GM08714 (cell line): ENCODE measurements around the gene SLC6A7.

Source experiments
- H3K4me3 ChIP-seq: fragments of 200-500 bp; sonication (Bioruptor generic); 2 replicates; pipeline ENCODE4 v1.5.1; 2014; ENCODE audit warnings: mild to moderate bottlenecking, low read length, inconsistent platforms
- ZNF274 ChIP-seq: IDR thresholded peaks from 2 replicates; pipeline ENCODE4 v1.6.1; 2012; ENCODE audit warnings: mild to moderate bottlenecking, low read depth, low read length

The SLC6A7 gene

DNA sequence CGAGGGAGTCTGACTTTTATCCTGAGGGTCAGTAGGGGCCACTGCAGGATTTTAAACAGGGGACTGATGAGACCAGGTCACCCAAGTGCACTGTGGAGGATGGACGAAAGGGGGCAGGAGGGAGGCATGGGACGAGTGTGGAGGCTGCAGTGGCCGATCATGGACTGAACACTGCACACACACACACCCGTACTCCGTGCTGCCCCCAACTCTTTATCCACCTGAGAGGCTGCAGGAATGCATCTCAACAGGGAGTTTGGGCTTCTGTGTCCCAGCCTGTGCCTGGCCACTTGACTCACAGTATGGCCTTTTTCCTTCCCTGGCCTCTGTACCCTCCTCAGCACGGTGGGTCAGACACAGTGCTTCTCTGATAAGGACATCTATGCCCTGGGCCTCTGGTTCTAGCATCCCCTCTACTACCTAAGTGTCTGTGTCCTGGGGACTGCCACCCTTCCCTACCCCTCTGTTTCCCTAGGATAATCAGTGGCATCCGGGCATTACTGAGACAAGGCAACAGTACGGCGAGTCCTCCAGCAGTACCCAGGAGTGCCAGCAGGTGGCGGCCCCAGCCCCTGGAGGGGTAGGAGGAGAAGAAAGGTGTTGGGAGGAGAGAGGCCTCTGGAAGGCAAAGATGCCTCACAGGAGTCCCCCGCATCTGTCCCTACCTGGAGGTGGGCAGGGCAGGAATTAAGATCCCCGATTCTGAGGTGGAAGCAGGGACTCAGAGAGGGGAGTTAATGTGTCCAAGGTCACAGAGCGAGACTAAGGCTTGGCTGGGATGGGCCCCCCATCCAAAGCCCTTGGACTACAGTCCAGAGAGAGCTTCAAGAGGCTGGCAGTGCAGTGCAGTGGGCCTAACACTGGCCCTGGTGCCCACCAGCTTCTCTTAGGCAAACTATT, 28.4 kb upstream of the SLC6A7 start:
- TF ChIP-seq ZNF274, result no peak
- H3K4me3 ChIP-seq, result no peak overlapping the region

DNA sequence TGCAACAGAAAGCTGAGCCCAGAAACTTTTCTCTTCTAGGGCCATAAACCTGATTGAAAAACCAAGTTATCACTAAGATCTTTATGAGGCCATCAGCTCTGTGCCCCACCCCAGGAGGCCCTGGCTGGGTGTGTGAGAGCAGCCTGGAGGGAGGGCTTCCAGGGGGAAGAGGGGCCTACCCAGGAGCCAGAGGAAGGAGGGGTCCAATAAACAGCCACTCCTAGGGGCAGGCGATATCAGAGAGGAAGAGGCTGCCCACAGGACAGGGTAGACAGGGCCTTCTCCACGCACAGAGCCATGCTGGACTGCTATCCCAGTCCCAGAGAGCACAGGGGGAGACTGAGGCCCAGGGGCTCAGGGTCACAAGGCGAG, 27.7 kb upstream of the SLC6A7 start:
- TF ChIP-seq ZNF274, result no peak
- no peak overlapping the region for H3K4me3 ChIP-seq

DNA sequence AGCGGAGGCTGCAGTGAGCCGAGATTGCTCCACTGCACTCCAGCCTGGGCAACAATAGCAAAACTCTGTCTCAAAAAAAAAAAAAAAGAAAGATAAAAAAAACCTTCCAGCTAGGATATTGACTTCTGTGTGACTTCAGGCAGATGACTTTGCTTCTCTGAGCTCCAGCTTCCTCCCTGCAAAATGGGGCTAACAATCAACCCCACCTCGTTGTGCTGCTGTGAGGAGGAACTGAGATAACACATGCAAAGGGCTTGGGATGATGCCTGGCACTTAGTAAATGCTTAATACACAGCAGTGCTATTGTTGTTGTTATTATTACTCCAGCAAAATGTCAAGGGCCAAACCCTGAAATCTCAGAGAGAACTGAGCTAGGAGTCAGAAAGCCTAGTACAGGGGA, 26.8 kb upstream of the SLC6A7 start:
- no peak overlapping the region for H3K4me3 ChIP-seq
- no peak for TF ChIP-seq ZNF274

GRCh38 chr5:150163547-150164059, 26.3 kb upstream of the SLC6A7 start:
- no peak for TF ChIP-seq ZNF274
- H3K4me3 ChIP-seq, result no peak overlapping the region

DNA sequence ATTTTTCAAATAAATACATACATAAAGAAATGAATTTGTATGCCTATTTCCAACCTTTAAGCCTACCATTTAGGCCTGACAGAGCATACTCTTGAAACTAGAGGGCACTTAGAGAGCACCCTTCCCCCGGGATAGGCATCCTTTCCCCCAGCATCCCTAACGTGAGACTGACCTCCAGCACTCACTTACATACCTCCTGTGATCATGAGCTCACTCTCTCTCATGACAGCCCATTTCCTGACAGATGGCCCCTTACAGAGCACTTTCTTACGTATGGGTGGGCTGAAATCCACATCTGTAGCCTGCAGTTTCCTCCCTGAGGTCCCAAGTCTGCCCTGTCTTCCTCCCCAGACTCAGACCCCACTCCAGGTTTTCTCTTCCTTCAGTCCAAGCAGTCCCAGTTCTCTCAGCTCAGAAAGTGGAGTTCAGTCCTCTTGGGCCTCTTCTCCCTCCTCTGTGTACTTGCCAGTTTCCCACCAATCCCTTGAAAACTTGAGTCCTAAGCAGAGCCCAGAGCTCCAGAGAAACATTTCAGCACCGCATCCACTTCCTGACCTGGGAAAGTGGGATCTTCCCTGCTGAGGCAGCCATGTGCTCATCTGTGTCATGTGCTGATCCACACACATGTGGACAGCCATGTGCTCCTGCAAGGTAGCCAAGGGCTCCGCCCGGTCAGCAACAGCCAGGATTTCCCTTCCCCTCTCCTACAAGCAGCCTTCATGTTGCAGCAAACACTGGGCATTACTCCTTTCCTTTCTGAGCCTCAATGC, 25.5 kb upstream of the SLC6A7 start:
- H3K4me3 ChIP-seq, result no peak overlapping the region
- TF ChIP-seq ZNF274, result no peak

- TF ChIP-seq ZNF274, result no peak
- H3K4me3 ChIP-seq, result no peak overlapping the region
Observed at GRCh38 chr5:150166037-150166649, 23.7 kb upstream of the SLC6A7 start.

GRCh38 chr5:150166650-150167511, 23.0 kb upstream of the SLC6A7 start, which contains the start of gene CDX1:
Gene CDX1 (plus strand): TSS chr5:150166778. CDS start chr5:150166877, 99 bp downstream.
- H3K4me3 ChIP-seq, result no peak within 1 kb of the TSS
- no peak for TF ChIP-seq ZNF274

GRCh38 chr5:150167512-150167850, 22.4 kb upstream of the SLC6A7 start:
- no peak overlapping the region for H3K4me3 ChIP-seq
- TF ChIP-seq ZNF274, result no peak

DNA sequence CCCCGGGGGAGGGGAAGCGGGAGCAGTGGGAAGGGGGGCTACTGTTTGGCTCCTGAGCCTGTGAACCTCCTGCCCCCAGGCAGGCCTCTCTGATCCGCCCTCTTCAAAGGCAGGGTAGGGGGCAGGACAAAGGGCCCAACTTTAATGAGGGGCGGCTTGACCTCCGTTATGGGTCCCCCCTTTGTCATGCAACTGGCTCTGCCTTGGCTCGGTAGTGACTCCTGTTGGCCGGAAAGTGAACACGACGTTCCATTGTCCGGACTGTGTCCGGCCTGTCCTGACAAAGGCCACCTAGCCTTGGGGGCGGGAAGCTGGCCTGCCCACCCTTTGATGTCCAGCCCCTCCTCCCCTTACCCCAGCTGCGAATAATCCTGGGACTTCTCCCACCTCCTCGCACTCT, 22.0 kb upstream of the SLC6A7 start:
- no peak overlapping the region for H3K4me3 ChIP-seq
- TF ChIP-seq ZNF274, result no peak

GRCh38 chr5:150168864-150169263, 21.0 kb upstream of the SLC6A7 start:
- no peak for TF ChIP-seq ZNF274
- H3K4me3 ChIP-seq, result no peak overlapping the region

GRCh38 chr5:150172145-150172544, 17.7 kb upstream of the SLC6A7 start:
- TF ChIP-seq ZNF274, result no peak
- H3K4me3 ChIP-seq, result no peak overlapping the region

DNA sequence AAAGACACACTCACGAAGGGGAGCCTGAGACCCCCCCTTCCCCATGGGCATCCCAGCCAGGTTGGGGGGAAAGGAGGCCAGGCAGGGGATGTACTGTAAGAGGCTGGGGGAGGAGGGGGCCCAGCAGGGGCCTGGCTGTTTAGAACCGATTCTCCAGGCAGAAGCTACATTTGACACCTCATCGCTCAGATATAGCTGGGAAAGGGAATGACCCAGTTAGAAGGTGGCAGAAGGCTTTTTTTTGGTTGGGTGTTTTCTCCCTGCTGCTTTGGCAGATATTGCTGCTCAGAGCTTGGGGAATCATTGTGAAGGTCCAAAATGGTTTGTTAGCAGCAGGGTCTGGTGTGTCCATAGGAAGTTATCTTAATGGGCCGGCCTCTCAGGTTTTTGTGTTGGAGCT, 17.3 kb upstream of the SLC6A7 start:
- no peak overlapping the region for H3K4me3 ChIP-seq
- no peak for TF ChIP-seq ZNF274

GRCh38 chr5:150173161-150173560, 16.7 kb upstream of the SLC6A7 start:
- H3K4me3 ChIP-seq, result no peak overlapping the region
- no peak for TF ChIP-seq ZNF274

DNA sequence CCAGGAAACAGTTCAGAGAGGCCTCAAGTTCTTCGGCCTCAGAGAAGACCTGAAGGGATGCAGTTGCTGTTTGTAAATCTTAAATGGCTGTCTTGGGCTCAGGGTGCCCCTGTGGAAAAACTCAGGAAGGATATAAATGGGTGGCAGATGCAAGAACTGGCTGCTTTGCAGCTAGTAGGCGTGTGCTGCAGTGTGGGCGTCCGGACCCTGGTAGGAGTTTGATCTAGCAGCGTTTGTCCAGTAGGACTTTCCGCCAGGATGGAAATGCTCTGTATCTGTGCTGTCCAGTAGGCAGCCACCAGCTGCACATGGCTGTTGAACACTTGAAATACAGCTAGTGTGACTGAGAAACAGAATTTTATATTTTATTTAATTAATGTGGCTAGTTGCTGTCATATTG, 15.6 kb upstream of the SLC6A7 start:
- no peak overlapping the region for H3K4me3 ChIP-seq
- no peak for TF ChIP-seq ZNF274
